GM18499 (cell line): ENCODE measurements around the gene SRMS.
"Not testable (repeated sequence)": the region's sequence is repeated elsewhere in the genome, so short reads cannot be mapped to it uniquely, and the experiment has no call there.

ENCODE experiments used
- ATAC-seq: cut with Tn5 transposase; IDR thresholded peaks from one replicate; pipeline ENCODE4 v1.9.1; 2021; ENCODE audit warnings: moderate number of reproducible peaks; ENCODE audit not compliant: insufficient read depth, unreplicated experiment

Gene SRMS

DNA sequence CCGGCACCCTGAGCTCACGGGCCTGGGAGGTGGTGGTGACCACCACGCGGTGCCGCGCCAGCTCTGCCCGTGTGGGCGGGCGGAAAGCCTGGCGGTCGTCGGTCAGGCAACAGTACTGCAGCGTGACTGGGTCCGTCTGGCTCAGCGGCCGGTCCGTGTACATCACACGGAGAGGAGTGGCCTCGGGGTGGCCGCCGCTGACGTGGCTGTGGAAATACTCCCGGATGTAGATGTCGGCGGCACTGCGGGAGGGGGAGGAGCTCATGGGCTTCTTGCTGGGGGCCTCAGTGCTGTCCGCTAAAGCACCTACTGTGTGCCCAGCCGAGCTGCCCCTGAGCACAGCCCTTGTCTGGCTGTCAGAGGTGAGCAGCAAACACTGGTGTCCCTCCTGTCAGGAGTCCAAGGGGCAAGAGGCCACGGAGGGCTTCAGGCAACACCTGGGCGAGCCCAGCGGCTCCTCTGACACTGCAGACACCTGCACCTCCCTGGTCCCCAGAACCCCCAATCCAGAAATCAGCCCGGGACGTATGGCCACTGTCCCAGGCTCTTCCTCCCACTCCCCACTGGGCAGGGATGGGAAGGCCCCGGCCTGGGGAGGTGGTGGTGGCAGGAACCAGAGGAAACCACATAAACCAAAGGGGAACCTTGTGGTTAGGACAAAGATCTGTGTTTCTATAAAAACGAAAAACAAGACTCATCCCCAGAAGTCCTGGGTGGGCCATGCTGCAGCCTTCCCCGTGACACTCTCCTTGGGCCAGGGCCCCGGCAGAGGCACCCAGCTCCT, 20.0 kb upstream of the SRMS start:
- peak; percentile 49 for ATAC-seq

DNA sequence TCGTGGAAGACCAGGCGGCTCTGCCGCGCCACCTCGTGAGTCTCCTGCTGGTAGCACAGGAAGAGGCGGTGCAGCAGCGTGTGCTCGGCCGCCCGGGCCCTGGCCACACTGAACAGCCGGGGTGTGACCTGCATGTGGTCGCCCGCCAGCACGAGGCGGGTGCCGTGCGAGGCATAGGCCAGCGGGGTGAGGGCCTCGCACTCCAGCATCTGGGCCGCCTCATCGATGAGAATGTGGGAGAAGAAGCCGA, 19.5 kb upstream of the SRMS start:
- no peak for ATAC-seq

DNA sequence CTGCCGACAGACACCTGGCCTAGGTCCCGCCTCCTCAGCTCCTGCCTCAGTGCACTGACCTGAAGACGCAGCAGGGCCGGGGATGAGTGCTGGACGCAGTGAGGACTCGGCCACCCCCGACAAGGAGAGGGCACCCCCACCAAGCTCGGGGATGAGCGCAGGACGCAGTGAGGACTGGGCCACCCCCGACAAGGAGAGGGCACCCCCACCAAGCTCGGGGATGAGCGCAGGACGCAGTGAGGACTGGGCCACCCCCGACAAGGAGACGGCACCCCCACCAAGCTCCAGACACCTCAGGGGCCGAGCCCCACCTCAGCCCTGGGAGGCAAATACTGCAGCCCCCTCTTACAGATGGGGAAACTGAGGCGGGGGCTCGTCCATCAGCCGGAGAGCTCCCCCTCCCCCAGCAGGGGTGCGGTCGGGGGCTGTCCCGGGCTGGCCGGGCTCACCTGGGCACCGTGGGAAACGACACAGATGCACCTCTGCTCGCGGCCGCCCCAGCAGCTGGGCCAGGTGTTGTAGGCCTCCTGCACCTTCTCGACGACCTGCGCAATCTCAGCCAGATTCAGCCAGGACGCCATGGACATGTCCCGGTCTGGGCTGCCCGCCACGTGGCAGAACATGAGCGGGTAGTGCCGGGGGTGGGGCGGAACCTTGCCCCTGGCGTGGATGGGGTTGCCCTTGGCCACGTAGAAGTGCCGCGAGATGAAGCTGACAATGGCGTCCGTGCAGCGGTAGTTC, 19.0 kb upstream of the SRMS start:
- no peak for ATAC-seq

DNA sequence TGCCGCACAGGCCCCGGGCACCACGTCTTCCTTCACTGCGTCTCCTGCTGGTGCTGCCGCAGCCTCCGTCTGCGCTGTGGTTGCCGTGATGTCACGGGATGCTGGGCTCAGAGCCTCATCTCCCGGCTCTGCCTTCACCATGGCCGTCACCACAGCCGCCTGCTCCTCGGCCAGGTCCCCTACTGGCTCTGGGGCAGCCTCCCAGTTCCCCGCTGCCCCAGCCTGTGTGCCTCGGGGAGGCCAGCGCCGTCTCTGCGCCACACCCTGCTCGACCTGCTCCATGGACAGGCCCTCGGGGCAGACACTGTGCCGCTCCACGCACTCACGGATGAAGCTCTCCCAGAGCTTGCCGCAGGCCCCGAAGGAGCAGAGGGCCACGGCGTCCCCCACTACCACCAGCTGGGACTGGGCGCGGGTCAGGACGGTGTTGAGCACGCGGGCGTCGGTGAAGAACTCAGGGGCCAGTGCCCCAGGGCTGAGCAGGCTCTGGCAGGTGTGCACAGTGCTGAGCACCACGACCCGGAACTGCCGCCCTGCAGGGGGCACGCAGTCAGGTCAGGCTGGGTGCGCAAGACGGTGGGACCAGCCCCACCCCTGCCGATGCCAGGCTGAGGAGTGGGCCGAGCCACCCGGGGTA, 18.3 kb upstream of the SRMS start:
- ATAC-seq, result no peak

DNA sequence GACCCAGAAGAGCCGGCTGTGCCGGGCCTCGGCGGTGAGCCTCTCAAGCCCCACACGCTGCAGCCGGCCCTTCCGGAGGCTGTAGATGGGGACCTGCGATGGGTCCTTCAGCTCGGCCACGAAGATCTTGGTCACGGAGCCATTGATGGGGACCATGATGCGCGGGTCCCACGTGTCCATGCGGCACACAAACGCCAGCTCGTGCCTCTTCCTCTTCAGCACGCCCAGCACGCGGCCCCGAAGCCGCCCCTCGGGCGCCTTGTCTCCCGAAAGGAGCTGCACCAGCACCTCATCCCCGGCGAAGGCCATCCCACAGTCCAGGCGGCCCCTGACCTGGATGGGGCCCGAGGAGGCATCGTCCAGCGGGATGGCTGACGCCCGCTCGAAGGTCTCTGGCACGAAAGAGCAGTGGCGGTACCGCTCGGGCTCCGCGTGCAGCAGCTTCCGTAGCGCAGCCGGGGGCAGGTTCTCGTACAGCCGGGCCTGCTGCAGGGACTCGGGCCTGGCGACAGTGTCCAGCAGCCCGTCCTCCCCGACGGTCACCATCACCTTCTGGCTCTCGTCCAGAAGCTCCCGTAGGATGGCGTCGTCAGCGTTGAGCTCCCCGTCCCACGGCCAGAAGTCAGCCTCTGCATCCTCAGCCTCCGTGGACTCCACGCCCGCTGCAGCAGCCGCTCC, 17.6 kb upstream of the SRMS start:
- ATAC-seq, result no peak

DNA sequence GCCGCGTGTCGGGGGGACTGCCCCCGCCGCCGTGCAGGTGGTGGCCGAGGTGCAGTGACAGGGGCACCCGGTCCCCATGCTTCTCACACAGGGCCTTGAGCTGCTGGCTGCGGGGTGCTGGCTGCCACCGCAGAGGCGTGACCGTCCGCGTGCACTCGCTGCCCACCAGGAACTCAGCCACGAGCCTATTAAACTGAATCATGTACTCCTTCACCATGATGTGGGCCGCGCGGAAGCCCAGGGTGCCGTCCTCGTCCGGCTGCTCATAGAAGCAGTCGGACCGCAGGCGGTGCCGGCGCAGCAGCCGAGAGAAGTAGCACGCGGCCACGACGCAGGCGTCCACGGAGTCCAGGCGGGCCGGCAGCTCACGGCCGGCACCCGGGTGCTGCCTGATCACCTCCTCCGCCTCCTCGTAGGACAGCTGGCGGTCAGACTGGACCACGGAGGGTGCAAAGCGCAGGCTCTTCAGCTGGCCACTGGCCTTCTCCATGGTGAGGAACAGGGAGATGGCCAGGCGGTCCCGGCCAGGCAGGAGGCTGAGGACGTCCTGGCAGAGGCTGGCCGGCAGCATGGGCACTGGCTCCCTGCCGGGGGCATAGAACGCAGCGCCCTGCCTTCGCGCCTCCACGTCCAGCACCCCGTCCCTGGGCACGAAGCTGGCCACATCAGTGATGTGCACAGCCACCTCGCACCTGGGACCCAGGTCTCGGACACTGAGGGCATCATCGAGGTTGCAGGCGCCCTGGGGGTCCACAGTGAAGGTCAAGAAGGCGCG, 16.7 kb upstream of the SRMS start:
- no peak for ATAC-seq

DNA sequence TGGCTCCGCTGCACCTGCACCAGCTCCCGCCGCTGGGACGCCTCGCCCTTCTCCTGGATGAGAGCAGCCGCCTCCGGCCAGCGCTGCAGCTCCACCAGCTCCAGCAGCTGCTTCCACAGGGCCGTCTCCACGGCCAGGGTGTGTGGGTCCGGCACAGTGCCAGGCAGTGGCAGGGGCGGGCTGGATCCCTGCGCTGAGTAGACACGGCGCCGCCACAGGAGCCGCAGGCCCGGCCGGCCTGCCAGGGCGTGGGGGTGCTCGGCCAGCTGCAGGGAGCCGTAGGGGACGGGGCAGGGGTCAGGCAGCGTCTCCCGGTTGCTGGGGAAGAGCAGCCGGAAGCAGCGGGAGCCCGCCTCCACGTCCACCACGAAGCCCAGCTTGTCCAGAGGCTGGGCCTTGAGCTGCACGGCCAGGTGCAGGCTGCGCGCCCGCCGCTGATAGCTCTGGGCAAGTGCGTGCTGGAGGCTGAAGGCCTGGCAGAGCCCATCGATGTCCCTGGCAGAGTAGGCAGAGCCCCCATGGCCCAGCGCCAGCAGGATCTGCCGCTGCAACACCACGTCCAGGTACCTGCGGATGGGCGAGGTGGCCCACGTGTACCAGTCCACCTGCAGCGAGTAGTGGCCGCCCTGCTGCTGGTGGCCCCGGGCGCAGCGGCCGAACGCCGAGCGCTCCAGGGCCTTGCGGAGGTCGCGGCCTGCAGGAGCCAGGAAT, 15.8 kb upstream of the SRMS start:
- ATAC-seq, result no peak

DNA sequence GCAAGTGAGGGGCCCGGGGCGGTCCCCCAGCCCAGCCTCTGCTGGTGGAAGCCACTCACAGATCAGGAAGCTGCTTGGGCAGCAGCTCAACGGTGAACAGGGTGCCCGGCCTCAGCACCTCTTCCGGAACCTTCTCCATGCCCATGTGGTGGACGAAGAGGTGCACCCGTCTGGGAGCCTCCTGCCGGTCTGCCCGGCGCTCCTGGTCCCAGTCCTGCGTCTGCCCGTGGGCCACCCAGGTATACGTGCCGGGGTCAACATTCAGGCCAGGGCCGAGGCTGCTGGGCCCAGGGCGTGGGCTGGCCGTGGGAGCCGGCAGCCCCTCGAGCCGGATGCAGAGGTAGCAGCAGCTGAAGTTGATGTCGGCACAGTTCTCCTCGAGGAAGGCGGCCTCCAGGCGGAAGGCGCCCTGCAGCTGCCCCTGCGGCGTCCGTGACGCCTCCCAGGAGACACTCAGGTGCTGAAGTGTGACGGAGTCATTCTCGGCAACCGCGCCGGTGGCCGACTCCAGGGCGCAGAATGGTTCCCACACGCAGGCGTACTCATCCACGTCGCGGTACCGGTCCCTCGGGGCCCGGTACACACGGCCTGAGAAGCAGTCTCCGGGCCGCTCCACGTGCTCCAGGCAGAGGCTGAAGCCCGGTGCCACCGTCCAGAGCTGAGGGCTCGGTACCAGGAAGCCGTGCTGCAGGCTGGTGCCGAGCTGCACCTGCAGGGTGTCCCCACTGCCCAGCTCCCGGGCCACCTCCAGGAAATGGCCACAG, 15.1 kb upstream of the SRMS start:
- no peak for ATAC-seq

DNA sequence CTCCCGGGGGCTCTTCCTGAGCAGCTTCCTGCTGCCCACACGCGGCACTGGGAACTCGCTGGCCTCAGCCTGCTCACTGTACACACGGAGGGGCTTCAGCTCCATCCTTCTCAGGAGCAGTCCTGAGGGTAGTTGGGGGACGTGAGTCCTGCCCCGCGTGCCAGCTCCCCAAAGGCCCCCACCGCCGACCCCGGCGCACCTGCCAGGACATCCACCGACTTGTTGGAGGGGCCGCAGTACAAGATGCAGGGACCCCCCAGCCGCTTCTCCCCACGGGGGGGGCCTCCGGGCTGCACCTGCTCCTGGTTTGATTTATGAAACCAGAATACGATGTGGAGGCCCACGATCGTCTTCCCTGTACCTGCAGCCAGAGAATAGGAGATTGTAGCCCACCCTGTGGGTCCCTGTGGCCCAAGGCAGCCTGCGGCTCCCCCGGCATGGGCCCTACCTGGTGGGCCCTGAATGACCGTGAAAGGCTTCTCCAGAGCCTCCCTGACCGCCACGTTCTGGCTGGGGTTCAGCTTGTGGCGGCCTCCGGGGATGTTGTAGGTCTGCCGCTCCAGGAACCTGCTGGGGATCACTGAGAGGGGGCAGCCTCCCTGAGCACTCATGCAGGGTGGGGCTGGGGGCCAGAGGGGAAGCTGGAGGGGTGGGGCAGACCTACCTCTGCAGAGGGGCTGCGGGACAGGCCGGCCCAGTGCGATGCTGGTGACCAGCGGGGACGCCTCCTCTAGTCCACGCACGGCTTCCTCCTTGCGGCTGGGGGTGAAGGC, 14.3 kb upstream of the SRMS start:
- no peak for ATAC-seq

DNA sequence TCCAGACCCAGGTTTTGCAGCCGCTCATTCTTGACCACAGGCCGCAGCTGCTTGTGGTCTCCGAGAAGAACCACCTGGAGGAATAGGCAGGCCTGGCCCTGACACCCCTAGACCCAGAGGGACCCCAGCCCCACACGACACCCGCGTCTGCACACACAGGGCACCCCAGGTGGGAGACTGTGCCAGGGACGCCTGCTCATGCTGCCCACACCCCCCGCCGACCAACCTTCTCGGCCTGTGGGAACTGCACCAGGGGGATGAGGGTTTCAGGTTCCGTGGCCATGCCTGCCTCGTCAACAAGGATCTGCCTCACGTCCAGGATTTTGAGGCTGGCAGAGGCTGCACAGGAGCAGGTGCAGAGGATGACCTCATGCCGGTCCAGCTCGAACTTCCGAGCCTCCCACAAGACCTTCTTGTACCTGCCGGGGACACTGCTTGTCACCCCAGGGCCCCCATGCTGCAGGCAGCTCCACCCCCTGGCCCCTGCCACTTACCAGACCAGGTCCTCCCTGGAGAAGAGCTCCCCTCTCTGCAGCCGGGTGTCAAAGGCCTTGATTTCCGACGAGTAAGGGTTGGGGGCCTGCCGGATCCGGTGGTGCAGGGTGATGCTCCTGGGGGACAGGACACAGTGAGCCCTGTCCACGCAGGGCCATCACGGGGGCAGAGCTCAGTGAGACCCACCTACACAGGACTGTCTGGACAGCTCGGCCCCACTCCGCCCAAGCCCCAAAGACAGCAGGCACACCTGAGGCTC, 13.5 kb upstream of the SRMS start:
- ATAC-seq, result no peak

DNA sequence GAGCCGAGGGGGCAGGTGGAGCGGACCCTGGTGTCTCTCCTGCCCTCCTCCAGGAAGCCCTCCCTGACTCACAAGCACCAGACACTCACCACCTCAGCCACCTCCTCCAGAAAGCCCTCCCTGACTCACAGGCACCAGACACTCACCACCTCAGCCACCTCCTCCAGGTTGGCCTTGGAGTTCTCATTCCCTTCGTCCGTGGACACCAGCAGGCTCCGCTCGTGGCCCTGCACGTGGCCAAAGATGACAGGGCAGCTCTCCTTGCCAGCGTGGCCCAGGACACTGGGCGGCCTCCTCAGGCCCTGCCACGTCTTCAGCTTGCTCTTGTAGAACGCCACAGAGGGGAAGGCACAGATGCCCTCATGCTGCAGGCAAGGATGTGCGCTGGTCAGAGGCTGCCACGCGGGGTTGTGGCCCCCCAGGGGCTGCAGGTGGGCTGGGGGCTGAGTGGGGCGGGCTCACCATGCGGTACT, 12.8 kb upstream of the SRMS start:
- ATAC-seq, result no peak

DNA sequence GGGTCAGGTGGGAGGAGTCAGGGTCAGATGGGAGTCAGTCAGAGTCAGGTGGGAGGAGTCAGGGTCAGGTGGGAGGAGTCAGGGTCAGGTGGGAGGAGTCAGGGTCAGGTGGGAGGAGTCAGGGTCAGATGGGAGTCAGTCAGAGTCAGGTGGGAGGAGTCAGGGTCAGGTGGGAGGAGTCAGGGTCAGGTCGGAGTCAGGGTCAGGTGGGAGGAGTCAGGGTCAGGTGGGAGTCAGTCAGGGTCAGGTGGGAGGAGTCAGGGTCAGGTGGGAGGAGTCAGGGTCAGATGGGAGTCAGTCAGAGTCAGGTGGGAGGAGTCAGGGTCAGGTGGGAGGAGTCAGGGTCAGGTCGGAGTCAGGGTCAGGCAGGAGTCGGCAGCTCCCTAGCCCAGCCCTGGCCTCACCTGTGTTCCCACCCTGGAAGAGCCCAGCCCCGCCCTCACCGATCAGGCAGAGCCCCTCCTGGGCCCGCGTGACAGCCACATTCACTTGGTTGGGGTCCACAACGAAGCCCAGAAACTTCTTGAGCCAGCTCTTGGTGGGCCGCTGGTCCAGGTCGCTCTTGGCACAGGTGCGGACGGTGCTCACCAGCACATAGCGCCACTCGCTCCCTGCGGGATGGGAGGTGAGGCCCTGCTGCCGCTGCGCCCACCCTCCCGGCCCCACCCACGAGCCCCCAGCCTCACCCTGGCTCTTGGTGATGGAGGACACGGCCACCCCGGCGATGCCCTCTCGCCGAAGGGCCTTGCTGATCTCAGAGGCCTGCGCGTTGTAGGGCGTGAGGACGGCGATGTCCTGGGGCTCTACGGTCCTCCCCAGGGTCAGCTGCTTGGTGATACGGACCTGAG, 12.2 kb upstream of the SRMS start:
- ATAC-seq, result not testable (repeated sequence)

DNA sequence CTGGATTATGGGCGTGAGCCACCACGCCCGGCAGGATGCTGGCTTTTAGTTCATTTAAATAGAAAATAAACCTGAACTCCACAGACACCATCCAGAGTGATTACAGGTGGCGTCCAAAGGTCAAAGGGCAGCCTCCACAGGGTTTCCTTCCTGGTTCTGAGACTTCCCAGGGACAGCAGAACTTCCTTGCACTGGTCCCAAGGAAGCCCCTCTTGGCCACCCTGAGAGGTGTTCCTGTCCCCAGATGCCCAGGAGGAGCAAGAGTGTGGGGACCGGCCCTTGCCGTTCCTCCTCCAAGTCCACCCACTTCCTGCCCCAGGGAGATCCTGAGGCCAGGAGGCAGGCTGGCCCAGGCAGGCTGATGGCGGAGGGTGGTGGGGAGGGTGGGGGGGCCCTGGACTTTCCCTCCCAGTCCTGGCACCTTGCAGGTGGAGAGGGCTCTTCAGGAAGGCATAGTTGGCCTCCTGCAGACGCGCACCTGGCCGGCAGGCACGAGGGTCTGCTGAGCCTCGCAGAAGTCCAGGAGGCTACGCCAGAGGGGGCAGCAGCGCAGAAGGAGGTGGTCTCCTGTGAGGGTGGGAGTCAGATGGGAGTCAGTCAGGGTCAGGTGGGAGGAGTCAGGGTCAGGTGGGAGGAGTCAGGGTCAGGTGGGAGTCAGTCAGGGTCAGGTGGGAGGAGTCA, 11.4 kb upstream of the SRMS start:
- ATAC-seq, result no peak

DNA sequence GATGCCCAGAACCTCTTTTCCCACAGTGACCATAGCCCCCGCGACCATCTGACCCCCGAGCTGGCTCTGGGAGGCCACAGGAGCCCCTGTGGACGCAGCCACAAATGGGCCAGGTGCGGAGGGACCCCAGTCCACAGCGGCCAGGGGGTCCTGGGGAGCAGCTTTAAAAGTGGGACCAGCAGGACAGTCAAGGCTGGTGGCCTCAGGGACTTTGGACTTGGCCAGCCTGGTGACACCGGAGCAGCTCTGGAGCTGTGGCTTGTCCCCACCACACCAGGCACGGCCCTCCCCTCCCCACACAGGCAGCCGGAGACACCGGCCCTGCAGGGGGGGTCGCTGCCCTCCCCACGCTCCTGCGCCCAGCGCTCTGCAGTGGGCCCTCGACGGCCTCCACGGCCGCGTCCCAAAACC, 9.9 kb upstream of the SRMS start:
- no peak for ATAC-seq

DNA sequence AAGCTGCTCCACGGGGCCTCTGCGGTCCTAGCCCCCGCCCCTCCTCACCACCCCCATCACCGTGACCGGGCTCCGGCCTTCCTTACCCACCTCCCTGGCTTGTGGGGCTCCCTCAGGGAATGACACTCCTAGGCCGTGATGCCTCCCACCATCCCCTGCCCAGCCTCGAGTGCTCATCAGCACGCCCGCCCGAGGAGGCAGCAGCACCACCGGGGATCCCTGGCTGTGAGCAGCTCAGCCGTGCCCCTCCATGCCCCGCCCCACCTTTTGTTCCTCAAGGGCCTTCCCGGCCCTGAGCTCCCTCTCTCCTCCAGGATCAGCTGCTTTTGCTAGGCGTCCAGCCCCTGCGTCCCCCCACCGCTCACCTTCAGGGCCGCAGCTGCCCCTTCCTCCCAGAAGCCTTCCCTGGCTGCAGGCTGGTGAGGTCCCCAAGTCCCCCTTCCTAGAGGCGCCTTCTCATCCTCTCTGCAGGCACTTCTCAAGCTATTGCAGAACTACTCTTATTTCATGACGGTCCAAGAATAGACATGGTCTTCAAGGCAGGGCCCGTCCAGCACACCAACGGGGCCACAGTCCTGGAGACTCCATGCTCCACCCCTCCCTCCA, 9.4 kb upstream of the SRMS start:
- no peak for ATAC-seq
